ENCODE measurements around the gene RUVBL2.
A peak's percentile ranks its signal among the peaks of the same experiment; 100 is the strongest.
"Not testable (repeated sequence)": the region's sequence is repeated elsewhere in the genome, so short reads cannot be mapped to it uniquely, and the experiment has no call there.

RUVBL2 gene

DNA sequence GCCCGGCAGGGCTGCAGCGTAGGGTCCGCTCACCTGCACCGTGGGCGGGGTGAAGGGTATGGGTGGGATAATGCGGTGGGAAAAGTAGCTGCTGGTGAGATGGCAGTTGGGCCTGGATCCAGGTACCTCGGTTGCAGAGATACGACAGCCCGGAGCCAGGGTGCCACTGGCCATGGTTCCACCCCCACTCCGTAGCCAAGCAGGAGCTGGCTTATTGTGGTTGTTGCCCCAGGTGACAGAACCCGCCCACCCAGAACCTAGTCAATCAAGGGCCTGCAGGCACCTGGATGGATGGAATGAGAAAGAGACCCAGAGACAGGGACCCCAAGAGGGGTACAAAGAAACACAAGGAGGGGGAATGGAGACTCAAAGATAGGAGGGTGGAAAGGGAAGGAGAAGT lies 26.7 kb downstream of the RUVBL2 start:
- no peak overlapping the region for H2BK120ac ChIP-seq (ENCODE audit: low read depth, low read length)
- no peak overlapping the region for H2BK15ac ChIP-seq (replicated peaks; ENCODE audit: low read depth)
- H3K56ac ChIP-seq (ENCODE audit: low read length) = no peak overlapping the region
- H3K79me2 ChIP-seq (ENCODE audit: control insufficient read depth, insufficient read depth, low read length) = no peaks in the 10 kb centered on the region
- no peak overlapping the region for H3K27ac ChIP-seq (ENCODE audit: low read depth, low read length)
- H3K18ac ChIP-seq (ENCODE audit: low read length) = no peak overlapping the region
- H3K4me2 ChIP-seq (ENCODE audit: low read length) = no peak overlapping the region
- no peak overlapping the region for H4K8ac ChIP-seq (ENCODE audit: low read depth, low read length)
- no peaks in the 10 kb centered on the region for H3K27me3 ChIP-seq (ENCODE audit: insufficient read depth, low read length, poor library complexity)
- no peak overlapping the region for H3K9ac ChIP-seq (ENCODE audit: low read length)
- H4K5ac ChIP-seq (ENCODE audit: low read length) = no peak overlapping the region
- H3K4me3 ChIP-seq (ENCODE audit: low read length) = no peak overlapping the region
- no peak overlapping the region for H2AK5ac ChIP-seq (ENCODE audit: low read length)
- no CpG with 5 or more reads among the region's 11 CpGs for WGBS (ENCODE audit: extremely low coverage, insufficient coverage, low lambda C conversion rate)
- no peaks in the 10 kb centered on the region for H3K36me3 ChIP-seq (ENCODE audit: control insufficient read depth, insufficient read depth, low read length)
- DNase-seq = peak; percentile 53
- H3K79me1 ChIP-seq (ENCODE audit: low read length) = no peaks in the 10 kb centered on the region
- H3K4me1 ChIP-seq (ENCODE audit: control insufficient read depth, low read depth, low read length) = no peaks in the 10 kb centered on the region
- H3K4ac ChIP-seq (ENCODE audit: low read depth, low read length) = no peak overlapping the region
- no peak overlapping the region for H3K23ac ChIP-seq (ENCODE audit: low read length)
- H2BK5ac ChIP-seq (ENCODE audit: low read length) = no peak overlapping the region

DNA sequence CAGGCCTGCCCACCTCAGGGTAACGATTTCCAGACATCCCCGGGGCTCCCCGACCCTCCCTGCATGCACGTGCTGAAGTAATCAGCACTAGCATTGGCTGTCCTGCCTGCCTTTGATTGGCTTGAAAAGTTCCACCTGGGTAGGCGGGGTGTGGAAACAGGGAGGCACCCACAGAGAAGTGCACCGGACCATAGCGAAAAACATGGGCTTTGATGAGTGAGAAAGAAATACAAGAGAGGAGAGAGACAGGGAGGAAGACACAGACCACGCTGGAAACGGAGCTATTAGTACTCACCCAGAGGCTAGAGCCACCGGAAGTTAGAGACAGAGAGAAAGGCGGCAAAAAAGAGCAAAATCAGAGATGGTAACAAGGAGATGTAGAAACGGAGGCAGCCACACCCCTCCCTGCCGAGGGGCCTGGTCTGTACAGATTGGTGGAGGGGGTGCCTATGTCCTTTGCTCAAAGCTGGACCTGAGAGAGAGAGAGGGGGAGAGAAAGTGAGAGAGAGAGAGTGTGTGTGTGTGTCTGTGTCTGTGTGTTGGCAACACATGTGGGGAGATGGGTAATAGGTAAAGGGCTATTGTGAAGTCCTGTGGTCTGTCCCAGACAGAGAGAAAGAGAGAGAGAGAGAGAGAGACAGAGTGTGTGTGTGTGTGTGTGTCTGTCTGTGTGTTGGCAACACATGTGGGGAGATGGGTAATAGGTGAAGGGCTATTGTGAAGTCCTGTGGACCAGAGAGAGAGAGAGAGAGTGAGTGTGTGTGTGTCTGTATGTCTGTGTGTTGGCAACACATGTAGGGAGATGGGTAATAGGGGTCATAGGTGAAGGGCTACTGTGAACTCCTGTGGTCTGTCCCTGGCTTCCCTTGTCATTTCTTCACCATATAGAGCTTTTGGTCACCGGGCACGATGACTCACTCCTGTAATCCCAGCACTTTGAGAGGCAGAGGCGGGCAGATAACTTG lies 27.5 kb downstream of the RUVBL2 start:
- no CpG with 5 or more reads among the region's 16 CpGs for WGBS (ENCODE audit: extremely low coverage, insufficient coverage, low lambda C conversion rate)
- Histone ChIP-seq H3K36me3 (ENCODE audit: control insufficient read depth, insufficient read depth, low read length) (no peaks in the 10 kb centered on the region), H3K23ac (ENCODE audit: low read length) (no peak overlapping the region), H3K56ac (ENCODE audit: low read length) (no peak overlapping the region), H2BK120ac (ENCODE audit: low read depth, low read length) (no peak overlapping the region), H3K18ac (ENCODE audit: low read length) (no peak overlapping the region), H3K79me2 (ENCODE audit: control insufficient read depth, insufficient read depth, low read length) (no peaks in the 10 kb centered on the region), H2BK15ac (replicated peaks; ENCODE audit: low read depth) (no peak overlapping the region), H3K27ac (ENCODE audit: low read depth, low read length) (no peak overlapping the region), H2BK5ac (ENCODE audit: low read length) (no peak overlapping the region), H3K27me3 (ENCODE audit: insufficient read depth, low read length, poor library complexity) (no peaks in the 10 kb centered on the region), H3K4me3 (ENCODE audit: low read length) (no peak overlapping the region), H3K4me2 (ENCODE audit: low read length) (no peak overlapping the region), H2AK5ac (ENCODE audit: low read length) (no peak overlapping the region), H4K5ac (ENCODE audit: low read length) (no peak overlapping the region), H4K8ac (ENCODE audit: low read depth, low read length) (no peak overlapping the region), H3K4ac (ENCODE audit: low read depth, low read length) (no peak overlapping the region), H3K9ac (ENCODE audit: low read length) (no peak overlapping the region), H3K4me1 (ENCODE audit: control insufficient read depth, low read depth, low read length) (no peaks in the 10 kb centered on the region), H3K79me1 (ENCODE audit: low read length) (no peaks in the 10 kb centered on the region)
- no peak for DNase-seq

GRCh38 chr19:49022116-49022515 lies 28.4 kb downstream of the RUVBL2 start:
- no peak for DNase-seq
- Histone ChIP-seq H3K56ac (ENCODE audit: low read length) (no peak overlapping the region), H4K8ac (ENCODE audit: low read depth, low read length) (no peak overlapping the region), H3K79me1 (ENCODE audit: low read length) (no peaks in the 10 kb centered on the region), H3K9ac (ENCODE audit: low read length) (no peak overlapping the region), H3K4me1 (ENCODE audit: control insufficient read depth, low read depth, low read length) (no peaks in the 10 kb centered on the region), H3K79me2 (ENCODE audit: control insufficient read depth, insufficient read depth, low read length) (no peaks in the 10 kb centered on the region), H4K5ac (ENCODE audit: low read length) (no peak overlapping the region), H2BK120ac (ENCODE audit: low read depth, low read length) (no peak overlapping the region), H3K27ac (ENCODE audit: low read depth, low read length) (no peak overlapping the region), H3K18ac (ENCODE audit: low read length) (no peak overlapping the region), H2BK5ac (ENCODE audit: low read length) (no peak overlapping the region), H3K4me3 (ENCODE audit: low read length) (no peak overlapping the region), H3K4ac (ENCODE audit: low read depth, low read length) (no peak overlapping the region), H3K27me3 (ENCODE audit: insufficient read depth, low read length, poor library complexity) (no peaks in the 10 kb centered on the region), H2BK15ac (replicated peaks; ENCODE audit: low read depth) (no peak overlapping the region), H3K36me3 (ENCODE audit: control insufficient read depth, insufficient read depth, low read length) (no peaks in the 10 kb centered on the region), H3K4me2 (ENCODE audit: low read length) (no peak overlapping the region), H3K23ac (ENCODE audit: low read length) (no peak overlapping the region), H2AK5ac (ENCODE audit: low read length) (no peak overlapping the region)
- WGBS (ENCODE audit: extremely low coverage, insufficient coverage, low lambda C conversion rate) = no CpG with 5 or more reads among the region's 9 CpGs

DNA sequence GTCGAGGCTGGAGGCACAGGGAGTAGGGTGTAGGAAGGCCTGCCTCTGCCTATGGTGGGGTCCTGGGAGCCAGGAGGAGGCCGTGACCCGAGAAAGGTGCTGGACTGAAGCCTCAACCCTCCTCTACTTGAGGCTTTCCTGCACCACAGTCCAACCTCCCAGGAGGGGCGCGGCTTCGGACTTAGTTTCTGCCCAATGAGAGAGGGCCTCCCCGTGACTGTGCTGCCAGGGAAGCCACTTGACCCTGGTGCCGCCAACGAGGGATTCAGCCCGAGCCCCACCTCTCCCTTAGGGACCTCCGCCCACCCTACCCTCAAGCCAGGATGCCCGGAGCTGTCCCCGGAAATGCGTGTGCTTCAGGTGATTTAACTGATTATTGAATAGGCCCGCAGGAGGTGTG lies 30.5 kb downstream of the RUVBL2 start, which contains the start of gene CGB3:
Gene CGB3, minus strand, starts transcription at position 101 of the 400 bp plus-strand sequence. CDS start 362 bp downstream, outside the sequence.
- DNase-seq; H3K4me2 ChIP-seq (ENCODE audit: low read length); H2BK5ac ChIP-seq (ENCODE audit: low read length); H3K4ac ChIP-seq (ENCODE audit: low read depth, low read length); H3K18ac ChIP-seq (ENCODE audit: low read length); H4K8ac ChIP-seq (ENCODE audit: low read depth, low read length); H3K23ac ChIP-seq (ENCODE audit: low read length); H3K79me1 ChIP-seq (ENCODE audit: low read length); H3K36me3 ChIP-seq (ENCODE audit: control insufficient read depth, insufficient read depth, low read length); H2BK120ac ChIP-seq (ENCODE audit: low read depth, low read length); H2AK5ac ChIP-seq (ENCODE audit: low read length); H3K79me2 ChIP-seq (ENCODE audit: control insufficient read depth, insufficient read depth, low read length); H3K56ac ChIP-seq (ENCODE audit: low read length); H3K27ac ChIP-seq (ENCODE audit: low read depth, low read length); H3K4me1 ChIP-seq (ENCODE audit: control insufficient read depth, low read depth, low read length); H2BK15ac ChIP-seq (replicated peaks; ENCODE audit: low read depth); H3K9ac ChIP-seq (ENCODE audit: low read length); H3K4me3 ChIP-seq (ENCODE audit: low read length); H3K27me3 ChIP-seq (ENCODE audit: insufficient read depth, low read length, poor library complexity); H4K5ac ChIP-seq (ENCODE audit: low read length): not testable (repeated sequence)
- no CpG with 5 or more reads among the region's 15 CpGs for WGBS (ENCODE audit: extremely low coverage, insufficient coverage, low lambda C conversion rate)

GRCh38 chr19:49025088-49025487 lies 31.4 kb downstream of the RUVBL2 start:
- not testable (repeated sequence) for H3K18ac ChIP-seq (ENCODE audit: low read length); H4K8ac ChIP-seq (ENCODE audit: low read depth, low read length); H3K56ac ChIP-seq (ENCODE audit: low read length); H2BK5ac ChIP-seq (ENCODE audit: low read length); H3K4me1 ChIP-seq (ENCODE audit: control insufficient read depth, low read depth, low read length); H2BK15ac ChIP-seq (replicated peaks; ENCODE audit: low read depth); H3K9ac ChIP-seq (ENCODE audit: low read length); H3K4me3 ChIP-seq (ENCODE audit: low read length); H3K27ac ChIP-seq (ENCODE audit: low read depth, low read length); H3K4me2 ChIP-seq (ENCODE audit: low read length); H2BK120ac ChIP-seq (ENCODE audit: low read depth, low read length); H3K79me1 ChIP-seq (ENCODE audit: low read length); H3K23ac ChIP-seq (ENCODE audit: low read length); H2AK5ac ChIP-seq (ENCODE audit: low read length); H3K36me3 ChIP-seq (ENCODE audit: control insufficient read depth, insufficient read depth, low read length); H3K4ac ChIP-seq (ENCODE audit: low read depth, low read length); DNase-seq; H3K27me3 ChIP-seq (ENCODE audit: insufficient read depth, low read length, poor library complexity); H3K79me2 ChIP-seq (ENCODE audit: control insufficient read depth, insufficient read depth, low read length); H4K5ac ChIP-seq (ENCODE audit: low read length)
- no CpG with 5 or more reads among the region's 6 CpGs for WGBS (ENCODE audit: extremely low coverage, insufficient coverage, low lambda C conversion rate)

Data from mesendoderm (in vitro differentiated cells).